Endometrium (tissue), 2 donors: ENCODE data around the gene DCHS2.
"Not testable (repeated sequence)": the region's sequence is repeated elsewhere in the genome, so short reads cannot be mapped to it uniquely, and the experiment has no call there.

ENCODE experiments used
- FAIRE-seq: peaks from 2 replicates; lab custom pipeline; 2012; peaks lifted over from hg19 to GRCh38; lab: Jason Lieb, UNC
- donor health status: control.
- donor health status: control.

DCHS2 gene

GRCh38 chr4:154317201-154317999, 174.2 kb downstream of the DCHS2 start:
- no peak for FAIRE-seq

GRCh38 chr4:154315741-154316140, 175.9 kb downstream of the DCHS2 start:
- no peak for FAIRE-seq

GRCh38 chr4:154314248-154314647, 177.4 kb downstream of the DCHS2 start:
- peak; percentile 57 for FAIRE-seq

GRCh38 chr4:154313004-154313585, 178.5 kb downstream of the DCHS2 start:
- no peak for FAIRE-seq

- FAIRE-seq, result no peak
These were observed 179.4 kb downstream of the DCHS2 start for GRCh38 chr4:154312246-154312645.

- FAIRE-seq, result no peak
These were observed 181.0 kb downstream of the DCHS2 start for GRCh38 chr4:154310578-154310977.

- no peak for FAIRE-seq
These were observed 183.4 kb downstream of the DCHS2 start for GRCh38 chr4:154308207-154308606.

- no peak for FAIRE-seq
These were observed 184.1 kb downstream of the DCHS2 start for GRCh38 chr4:154307451-154307850.

GRCh38 chr4:154305616-154306015, 186.0 kb downstream of the DCHS2 start:
- no peak for FAIRE-seq

- no peak for FAIRE-seq
These were observed 186.9 kb downstream of the DCHS2 start for GRCh38 chr4:154304679-154305078.

GRCh38 chr4:154294652-154295350, 196.8 kb downstream of the DCHS2 start:
- FAIRE-seq, result no peak

GRCh38 chr4:154293427-154293826, 198.2 kb downstream of the DCHS2 start:
- FAIRE-seq, result no peak

GRCh38 chr4:154292589-154292988, 199.0 kb downstream of the DCHS2 start:
- FAIRE-seq, result no peak

GRCh38 chr4:154277172-154277571, 214.4 kb downstream of the DCHS2 start:
- FAIRE-seq, result no peak

- no peak for FAIRE-seq
These were observed 215.1 kb downstream of the DCHS2 start for GRCh38 chr4:154276496-154276895.

GRCh38 chr4:154254999-154255398, 236.6 kb downstream of the DCHS2 start:
- no peak for FAIRE-seq

- FAIRE-seq, result no peak
These were observed 257.0 kb downstream of the DCHS2 start for GRCh38 chr4:154234576-154234975.

GRCh38 chr4:154231806-154232478, 259.7 kb downstream of the DCHS2 start:
- FAIRE-seq, result no peak

GRCh38 chr4:154230723-154231122, 260.9 kb downstream of the DCHS2 start:
- FAIRE-seq, result no peak

- FAIRE-seq, result no peak
These were observed 261.5 kb downstream of the DCHS2 start for GRCh38 chr4:154230091-154230490.

GRCh38 chr4:154222875-154223274, 268.7 kb downstream of the DCHS2 start:
- FAIRE-seq, result no peak

- FAIRE-seq, result no peak
These were observed 273.5 kb downstream of the DCHS2 start for GRCh38 chr4:154218051-154218450.

GRCh38 chr4:154217384-154217783, 274.2 kb downstream of the DCHS2 start:
- FAIRE-seq, result not testable (repeated sequence)
